ENCODE data around the gene PRC1. TPM values are rescaled to one million over a fixed set of nuclear protein-coding genes. Genes with fewer than 3 reads are reported as not detected.

Gene PRC1
- polyA plus RNA-seq, result 17.8 and 18.2 TPM in 2 replicates
- polyA minus RNA-seq, result 12.4 and 16.2 TPM in 2 replicates

DNA sequence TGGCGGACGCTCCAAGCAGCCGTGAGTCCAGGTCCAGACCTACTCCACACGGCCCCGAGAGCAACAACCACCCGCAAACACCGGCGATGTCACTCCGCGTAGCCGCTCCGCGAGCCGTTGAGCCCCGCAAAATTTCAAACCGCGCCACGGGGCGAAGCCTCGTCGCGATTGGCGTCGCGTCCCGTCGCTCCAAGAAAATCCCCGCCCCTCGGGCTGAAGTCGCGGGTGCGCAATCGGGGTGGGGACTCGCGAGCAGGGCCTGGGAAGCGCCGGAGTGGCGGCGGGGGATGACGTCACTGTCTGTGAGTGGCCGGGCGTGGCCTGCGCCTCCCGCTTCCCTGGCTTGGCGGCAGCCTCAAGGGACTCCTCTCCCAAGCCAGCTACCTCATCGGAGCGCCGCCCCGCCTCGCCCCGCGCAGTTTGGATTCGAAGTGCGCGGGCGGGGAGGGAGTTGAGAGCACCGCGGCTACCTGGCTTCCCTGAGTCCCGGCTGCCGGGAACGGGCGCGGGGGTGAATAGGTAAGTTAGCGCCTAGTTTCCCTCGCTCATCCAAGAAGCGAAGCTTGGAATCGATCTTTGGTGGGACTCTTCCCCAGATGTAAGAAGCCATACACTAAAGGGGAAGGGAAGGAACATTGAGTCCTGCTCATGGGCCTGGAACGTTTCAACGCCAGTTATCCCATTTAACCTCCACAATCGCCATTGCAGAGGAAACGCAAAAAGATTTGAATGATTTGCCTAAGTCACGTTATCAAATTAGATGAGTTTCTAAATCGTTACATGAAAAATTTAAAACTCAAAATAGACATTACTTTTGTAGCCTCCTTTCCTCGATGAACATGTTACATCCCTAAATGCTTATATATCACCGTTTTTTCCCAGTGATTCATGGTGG is at the start of gene PRC1:
PRC1 (minus strand) TSS at position 119 of the 895 bp plus-strand sequence; CDS start at position 1, 118 bp downstream.
- Histone ChIP-seq H2AFZ (ENCODE audit: low read depth, low read length) (peak within 1 kb of the TSS; percentile 53), H3K4me3 (ENCODE audit: low read length) (peak within 1 kb of the TSS; percentile 75), H3K79me2 (replicated peaks; ENCODE audit: insufficient read depth, low read length) (peaks cover 37% of the 10 kb centered on the region)

GRCh38 chr15:91043202-91043874 is 49.0 kb upstream of the PRC1 start:
- Histone ChIP-seq H3K9ac (ENCODE audit: low read length) (no peak overlapping the region), H3F3A (ENCODE audit: insufficient read depth, low read length, poor library complexity, severe bottlenecking) (no peaks in the 10 kb centered on the region), H3K27me3 (ENCODE audit: insufficient read depth, low read depth, low read length) (no peaks in the 10 kb centered on the region), H3K9me2 (ENCODE audit: insufficient read depth, low read length) (no peaks in the 10 kb centered on the region), H3K79me2 (replicated peaks; ENCODE audit: insufficient read depth, low read length) (no peaks in the 10 kb centered on the region), H3K9me3 (ENCODE audit: low read length) (no peaks in the 10 kb centered on the region), H3K36me3 (ENCODE audit: insufficient read depth, low read length) (no peaks in the 10 kb centered on the region), H3K4me3 (ENCODE audit: low read length) (no peak overlapping the region), H3K27ac (ENCODE audit: low read length) (no peak overlapping the region), H3K4me2 (ENCODE audit: low read length) (no peak overlapping the region), H2AFZ (ENCODE audit: low read depth, low read length) (no peak overlapping the region), H4K20me1 (ENCODE audit: insufficient read depth) (no peaks in the 10 kb centered on the region)
- TF ChIP-seq RAD21 (conservative IDR thresholded peaks at IDR 0.05) (no peak), SMC3 (conservative IDR thresholded peaks at IDR 0.05; ENCODE audit: poor library complexity) (no peak), REST (IDR thresholded peaks at IDR 0.05; ENCODE audit: borderline replicate concordance) (no peak), POLR2AphosphoS5 (IDR thresholded peaks at IDR 0.05) (no peak), EP300 (conservative IDR thresholded peaks at IDR 0.05; ENCODE audit: poor library complexity, severe bottlenecking) (no peak), TAF1 (IDR thresholded peaks at IDR 0.05; ENCODE audit: low read depth) (no peak), EZH2 (IDR thresholded peaks at IDR 0.05; ENCODE audit: borderline replicate concordance, insufficient read depth, low read length, poor library complexity, severe bottlenecking) (no peak), MXI1 (conservative IDR thresholded peaks at IDR 0.05; ENCODE audit: poor library complexity, severe bottlenecking) (no peak)
- TF ChIP-seq, protein P1, sequence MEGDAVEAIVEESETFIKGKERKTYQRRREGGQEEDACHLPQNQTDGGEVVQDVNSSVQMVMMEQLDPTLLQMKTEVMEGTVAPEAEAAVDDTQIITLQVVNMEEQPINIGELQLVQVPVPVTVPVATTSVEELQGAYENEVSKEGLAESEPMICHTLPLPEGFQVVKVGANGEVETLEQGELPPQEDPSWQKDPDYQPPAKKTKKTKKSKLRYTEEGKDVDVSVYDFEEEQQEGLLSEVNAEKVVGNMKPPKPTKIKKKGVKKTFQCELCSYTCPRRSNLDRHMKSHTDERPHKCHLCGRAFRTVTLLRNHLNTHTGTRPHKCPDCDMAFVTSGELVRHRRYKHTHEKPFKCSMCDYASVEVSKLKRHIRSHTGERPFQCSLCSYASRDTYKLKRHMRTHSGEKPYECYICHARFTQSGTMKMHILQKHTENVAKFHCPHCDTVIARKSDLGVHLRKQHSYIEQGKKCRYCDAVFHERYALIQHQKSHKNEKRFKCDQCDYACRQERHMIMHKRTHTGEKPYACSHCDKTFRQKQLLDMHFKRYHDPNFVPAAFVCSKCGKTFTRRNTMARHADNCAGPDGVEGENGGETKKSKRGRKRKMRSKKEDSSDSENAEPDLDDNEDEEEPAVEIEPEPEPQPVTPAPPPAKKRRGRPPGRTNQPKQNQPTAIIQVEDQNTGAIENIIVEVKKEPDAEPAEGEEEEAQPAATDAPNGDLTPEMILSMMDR (IDR thresholded peaks at IDR 0.05; ENCODE audit: poor library complexity, severe bottlenecking), result no peak

More for the DNA sequence above, at the start of gene PRC1:
- Histone ChIP-seq H3K9ac (ENCODE audit: low read length) (peak within 1 kb of the TSS; percentile 61), H3K36me3 (ENCODE audit: insufficient read depth, low read length) (no peaks in the 10 kb centered on the region), H4K20me1 (ENCODE audit: insufficient read depth) (no peaks in the 10 kb centered on the region), H3K27me3 (ENCODE audit: insufficient read depth, low read depth, low read length) (no peaks in the 10 kb centered on the region), H3K27ac (ENCODE audit: low read length) (peak within 1 kb of the TSS; percentile 44), H3K4me2 (ENCODE audit: low read length) (peak within 1 kb of the TSS; percentile 44), H3K9me2 (ENCODE audit: insufficient read depth, low read length) (no peaks in the 10 kb centered on the region), H3K9me3 (ENCODE audit: low read length) (no peaks in the 10 kb centered on the region), H3F3A (ENCODE audit: insufficient read depth, low read length, poor library complexity, severe bottlenecking) (no peaks in the 10 kb centered on the region)
- TF ChIP-seq EP300 (conservative IDR thresholded peaks at IDR 0.05; ENCODE audit: poor library complexity, severe bottlenecking) (peak; percentile 26), MXI1 (conservative IDR thresholded peaks at IDR 0.05; ENCODE audit: poor library complexity, severe bottlenecking) (peak; percentile 98), TAF1 (IDR thresholded peaks at IDR 0.05; ENCODE audit: low read depth) (peak; percentile 62), POLR2AphosphoS5 (IDR thresholded peaks at IDR 0.05) (peak; percentile 73), SMC3 (conservative IDR thresholded peaks at IDR 0.05; ENCODE audit: poor library complexity) (no peak)

Measured in neural cell (in vitro differentiated cells).